ENCODE results near the gene SGIP1. TPM values are rescaled to one million over a fixed set of nuclear protein-coding genes. Genes with fewer than 3 reads are reported as not detected.
"Not testable (repeated sequence)": the region's sequence is repeated elsewhere in the genome, so short reads cannot be mapped to it uniquely, and the experiment has no call there.

Gene SGIP1
- total RNA-seq, 4 donors from 2014 or later = 0.10 to 2.8 (median 0.66) TPM

- no peaks in the 10 kb centered on the region for H3K4me1 ChIP-seq
- H3K36me3 ChIP-seq = no peaks in the 10 kb centered on the region
- no peak overlapping the region for H3K27ac ChIP-seq
- no peak overlapping the region for H3K4me3 ChIP-seq
- no peak for TF ChIP-seq CTCF (IDR thresholded peaks at IDR 0.05)
- TF ChIP-seq EP300 (IDR thresholded peaks at IDR 0.05) = no peak
- no peak for TF ChIP-seq POLR2A (IDR thresholded peaks at IDR 0.05)
- TF ChIP-seq POLR2AphosphoS5 (IDR thresholded peaks at IDR 0.05) = no peak
- no peak for DNase-seq (ENCODE audit: low spot score in 2 of 2)
- no peaks in the 10 kb centered on the region for H3K27me3 ChIP-seq
- no peaks in the 10 kb centered on the region for H3K9me3 ChIP-seq
Observed at GRCh38 chr1:66585002-66585401, 51.0 kb downstream of the SGIP1 start.

- Histone ChIP-seq H3K9me3 (no peaks in the 10 kb centered on the region), H3K4me1 (no peaks in the 10 kb centered on the region), H3K27ac (no peak overlapping the region), H3K27me3 (no peaks in the 10 kb centered on the region), H3K4me3 (no peak overlapping the region), H3K36me3 (no peaks in the 10 kb centered on the region)
- no peak for TF ChIP-seq EP300 (IDR thresholded peaks at IDR 0.05)
- TF ChIP-seq CTCF (IDR thresholded peaks at IDR 0.05) = no peak
- no peak for TF ChIP-seq POLR2AphosphoS5 (IDR thresholded peaks at IDR 0.05)
- no peak for TF ChIP-seq POLR2A (IDR thresholded peaks at IDR 0.05)
- DNase-seq (ENCODE audit: low spot score in 2 of 2) = no peak
Observed at GRCh38 chr1:66589326-66589725, 55.4 kb downstream of the SGIP1 start.

GRCh38 chr1:66592106-66592507 is 58.2 kb downstream of the SGIP1 start:
- not testable (repeated sequence) for H3K36me3 ChIP-seq; H3K4me3 ChIP-seq; H3K27me3 ChIP-seq; H3K9me3 ChIP-seq; H3K4me1 ChIP-seq; DNase-seq (ENCODE audit: low spot score in 2 of 2); H3K27ac ChIP-seq
- WGBS = 83% methylated on average over 5 of the region's 5 CpGs

- Histone ChIP-seq H3K27me3 (no peaks in the 10 kb centered on the region), H3K36me3 (no peaks in the 10 kb centered on the region), H3K4me1 (no peaks in the 10 kb centered on the region), H3K9me3 (no peaks in the 10 kb centered on the region), H3K4me3 (no peak overlapping the region), H3K27ac (no peak overlapping the region)
- 87% methylated on average over 2 of the region's 2 CpGs for WGBS
- no peak for DNase-seq (ENCODE audit: low spot score in 2 of 2)
- no peak for TF ChIP-seq POLR2AphosphoS5 (IDR thresholded peaks at IDR 0.05)
Observed at GRCh38 chr1:66596191-66596590, 62.2 kb downstream of the SGIP1 start.

GRCh38 chr1:66597500-66597899 is 63.5 kb downstream of the SGIP1 start:
- no peaks in the 10 kb centered on the region for H3K9me3 ChIP-seq
- no peak for DNase-seq (ENCODE audit: low spot score in 2 of 2)
- WGBS = 89% methylated on average over 4 of the region's 4 CpGs
- H3K4me1 ChIP-seq = no peaks in the 10 kb centered on the region
- H3K27me3 ChIP-seq = no peaks in the 10 kb centered on the region
- TF ChIP-seq POLR2AphosphoS5 (IDR thresholded peaks at IDR 0.05) (no peak), POLR2A (IDR thresholded peaks at IDR 0.05) (no peak), EP300 (IDR thresholded peaks at IDR 0.05) (no peak), CTCF (IDR thresholded peaks at IDR 0.05) (no peak)
- no peak overlapping the region for H3K27ac ChIP-seq
- no peak overlapping the region for H3K4me3 ChIP-seq
- no peaks in the 10 kb centered on the region for H3K36me3 ChIP-seq

- no peak for TF ChIP-seq EP300 (IDR thresholded peaks at IDR 0.05)
- Histone ChIP-seq H3K4me1 (no peaks in the 10 kb centered on the region), H3K36me3 (no peaks in the 10 kb centered on the region), H3K9me3 (no peaks in the 10 kb centered on the region), H3K4me3 (no peak overlapping the region), H3K27me3 (no peaks in the 10 kb centered on the region), H3K27ac (no peak overlapping the region)
- WGBS = 73% methylated on average over 6 of the region's 6 CpGs
- DNase-seq (ENCODE audit: low spot score in 2 of 2) = no peak
Observed at GRCh38 chr1:66598670-66599069, 64.7 kb downstream of the SGIP1 start.

- H3K9me3 ChIP-seq = no peaks in the 10 kb centered on the region
- TF ChIP-seq POLR2A (IDR thresholded peaks at IDR 0.05) (no peak), EP300 (IDR thresholded peaks at IDR 0.05) (no peak), CTCF (IDR thresholded peaks at IDR 0.05) (no peak), POLR2AphosphoS5 (IDR thresholded peaks at IDR 0.05) (no peak)
- 88% methylated on average over 3 of the region's 3 CpGs for WGBS
Observed at GRCh38 chr1:66599346-66599745, 65.4 kb downstream of the SGIP1 start.

More at GRCh38 chr1:66599346-66599745, 65.4 kb downstream of the SGIP1 start:
- no peak for DNase-seq (ENCODE audit: low spot score in 2 of 2)
- Histone ChIP-seq H3K4me3 (no peak overlapping the region), H3K4me1 (no peaks in the 10 kb centered on the region), H3K36me3 (no peaks in the 10 kb centered on the region), H3K27ac (no peak overlapping the region), H3K27me3 (no peaks in the 10 kb centered on the region)
